BJ (cell line): ENCODE measurements around the gene MTMR1. TPM values are rescaled to one million over a fixed set of nuclear protein-coding genes. Genes with fewer than 3 reads are reported as not detected.
A peak's percentile ranks its signal among the peaks of the same experiment; 100 is the strongest.

Experiments used
- CTCF ChIA-PET: fragments of 350-600 bp; formaldehyde crosslinking; extraction: SDS; loops from one replicate; lab custom pipeline; 2021; ENCODE audit warnings: antibody characterized with exemption, inconsistent platforms; lab: Yijun Ruan, JAX
- POLR2A ChIA-PET: fragments of 300-600 bp; sonication (Branson Sonifier 250); formaldehyde crosslinking; extraction: SDS; loops from one replicate; lab custom pipeline; 2021; ENCODE audit warnings: antibody characterized with exemption; lab: Charles Lee
- DNase-seq: peaks from one replicate; pipeline ENCODE4 v3.0.0-alpha.2; 2011; ENCODE audit warnings: low read depth
- H3K27me3 ChIP-seq: 2 replicates; pipeline ENCODE4 v1.6.0; 2011; ENCODE audit warnings: low read length; ENCODE audit not compliant: control insufficient read depth, insufficient read depth
- H3K36me3 ChIP-seq: 2 replicates; pipeline ENCODE4 v1.5.1; 2011; ENCODE audit warnings: low read length; ENCODE audit not compliant: control insufficient read depth, insufficient read depth
- H3K4me3 ChIP-seq: 2 replicates; pipeline ENCODE4 v1.5.1; 2011; ENCODE audit warnings: low read depth, mild to moderate bottlenecking, control low read depth, low read length
- polyA plus RNA-seq: library from polyadenylated mRNA; depleted of rRNA; stranded (reverse); fragments of >200 nt; gene quantifications from 2 replicates; pipeline ENCODE4 v1.2.3, GENCODE V29; 2011
- TF ChIP-seq, protein P1 (sequence below): IDR thresholded peaks from 2 replicates; pipeline ENCODE4 v1.5.1; 2011; ENCODE audit warnings: low read depth, mild to moderate bottlenecking, control low read depth, inconsistent platforms, low read length, moderate library complexity; ENCODE audit not compliant: insufficient read depth

The MTMR1 gene
- polyA plus RNA-seq, 1 experiment = 14.2 TPM

DNA sequence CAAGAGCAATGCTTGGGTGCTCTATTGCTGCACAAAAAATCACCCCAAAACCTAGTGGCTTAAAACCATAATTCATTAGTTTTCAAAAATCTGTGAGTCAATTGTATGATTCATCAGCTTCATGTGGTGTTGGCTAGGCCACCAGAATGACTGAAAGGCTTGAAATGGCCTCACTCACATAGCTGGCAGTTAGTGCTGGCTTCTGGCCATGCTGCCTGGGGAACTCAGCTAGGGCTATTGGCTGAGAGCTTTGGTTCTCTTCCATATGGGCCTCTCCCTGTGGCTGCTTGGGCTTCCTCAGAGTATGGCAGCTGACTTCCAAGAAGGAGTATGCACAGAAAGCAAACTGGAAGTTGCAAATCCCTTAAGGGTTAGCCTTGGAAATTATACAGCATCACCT is 3.1 kb upstream of the MTMR1 start:
- ChIA-PET CTCF (interaction anchor here (1.5 kb wide), 1 partner anchor 28 kb away, joined by 3 read pairs; no protein-coding TSS in a partner anchor), POLR2A (interaction anchor here (0.6 kb wide), 1 partner anchor 490 kb away, joined by 3 read pairs; no protein-coding TSS in a partner anchor)
- Histone ChIP-seq H3K27me3 (no peaks in the 10 kb centered on the region), H3K36me3 (no peaks in the 10 kb centered on the region), H3K4me3 (no peak overlapping the region)
- TF ChIP-seq, protein P1, sequence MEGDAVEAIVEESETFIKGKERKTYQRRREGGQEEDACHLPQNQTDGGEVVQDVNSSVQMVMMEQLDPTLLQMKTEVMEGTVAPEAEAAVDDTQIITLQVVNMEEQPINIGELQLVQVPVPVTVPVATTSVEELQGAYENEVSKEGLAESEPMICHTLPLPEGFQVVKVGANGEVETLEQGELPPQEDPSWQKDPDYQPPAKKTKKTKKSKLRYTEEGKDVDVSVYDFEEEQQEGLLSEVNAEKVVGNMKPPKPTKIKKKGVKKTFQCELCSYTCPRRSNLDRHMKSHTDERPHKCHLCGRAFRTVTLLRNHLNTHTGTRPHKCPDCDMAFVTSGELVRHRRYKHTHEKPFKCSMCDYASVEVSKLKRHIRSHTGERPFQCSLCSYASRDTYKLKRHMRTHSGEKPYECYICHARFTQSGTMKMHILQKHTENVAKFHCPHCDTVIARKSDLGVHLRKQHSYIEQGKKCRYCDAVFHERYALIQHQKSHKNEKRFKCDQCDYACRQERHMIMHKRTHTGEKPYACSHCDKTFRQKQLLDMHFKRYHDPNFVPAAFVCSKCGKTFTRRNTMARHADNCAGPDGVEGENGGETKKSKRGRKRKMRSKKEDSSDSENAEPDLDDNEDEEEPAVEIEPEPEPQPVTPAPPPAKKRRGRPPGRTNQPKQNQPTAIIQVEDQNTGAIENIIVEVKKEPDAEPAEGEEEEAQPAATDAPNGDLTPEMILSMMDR = no peak
- peak; percentile 54 for DNase-seq

DNA sequence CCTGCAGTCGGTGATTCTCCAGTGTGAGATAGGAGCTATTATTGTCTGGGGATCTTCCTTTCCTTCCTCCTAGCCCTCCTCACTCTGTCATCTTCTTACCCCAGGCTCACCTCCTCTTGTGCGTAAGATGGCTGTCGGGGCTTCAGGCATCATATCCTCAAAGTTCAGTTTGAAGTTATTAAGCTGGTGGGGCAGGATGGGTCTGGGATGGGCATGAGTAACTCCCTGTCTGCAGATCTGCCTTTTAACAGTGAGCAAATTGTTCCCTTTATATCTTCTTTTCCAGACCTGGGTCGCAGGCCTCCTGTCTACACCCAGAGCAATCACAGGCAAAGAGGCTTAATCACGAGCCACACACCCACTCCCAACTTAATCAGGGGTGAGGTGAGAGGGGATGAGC is 900 bp upstream of the MTMR1 start:
- Histone ChIP-seq H3K27me3 (no peaks in the 10 kb centered on the region), H3K36me3 (no peaks in the 10 kb centered on the region), H3K4me3 (no peak overlapping the region)
- POLR2A ChIA-PET = interaction anchor here (0.6 kb wide), 1 partner anchor 753 kb away, joined by 3 read pairs; no protein-coding TSS in a partner anchor
- CTCF ChIA-PET = interaction anchor here (0.6 kb wide), 1 partner anchor 746 kb away, joined by 3 read pairs; no protein-coding TSS in a partner anchor
- TF ChIP-seq, protein P1 = no peak
- no peak for DNase-seq

DNA sequence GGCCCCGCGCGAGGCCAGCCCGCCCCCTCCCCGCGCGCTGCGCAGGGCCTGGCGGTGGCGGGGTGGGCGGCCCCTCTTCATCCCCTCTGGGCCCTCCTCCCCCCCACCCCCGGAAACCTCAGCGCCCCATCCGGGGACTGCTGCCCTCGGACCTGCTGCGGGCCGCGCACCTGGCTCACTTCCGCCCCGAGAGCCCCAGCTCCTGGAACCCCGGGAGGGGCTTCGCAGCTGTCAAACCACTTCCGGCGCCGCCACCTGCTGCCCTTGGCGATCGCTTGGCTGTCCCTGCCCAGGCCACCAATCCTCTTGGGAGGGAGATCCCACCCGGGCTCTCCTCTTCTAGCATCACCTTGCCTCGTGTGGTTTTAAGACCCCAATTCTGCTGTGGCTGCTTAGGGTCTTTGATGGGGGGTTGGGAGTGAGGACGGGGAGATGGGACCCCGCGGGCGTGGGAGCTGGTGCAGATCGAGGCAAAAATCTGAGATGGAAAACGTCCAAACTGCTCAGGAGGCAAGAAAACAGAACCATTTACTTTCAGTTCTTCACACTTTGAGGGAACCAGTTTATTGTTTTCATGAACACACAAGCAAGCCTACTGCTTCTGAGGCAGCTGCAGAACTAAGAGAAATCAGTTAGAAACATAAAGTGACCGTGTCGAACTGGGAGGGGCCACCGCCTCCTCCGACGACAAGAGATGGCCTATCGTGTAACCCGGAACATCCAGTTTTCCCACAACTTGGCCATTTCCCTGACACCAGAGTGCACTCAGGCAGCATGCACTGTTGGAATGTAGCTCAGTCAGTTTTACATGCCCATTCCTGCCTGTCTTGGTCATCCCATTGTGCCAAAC is 754 bp downstream of the MTMR1 start:
- peak; percentile 61 for DNase-seq
- H3K27me3 ChIP-seq = no peaks in the 10 kb centered on the region
- TF ChIP-seq, protein P1 = no peak
- no peaks in the 10 kb centered on the region for H3K36me3 ChIP-seq
- POLR2A ChIA-PET = interaction anchor here (0.6 kb wide), 1 partner anchor 240 kb away, joined by 4 read pairs; no protein-coding TSS in a partner anchor
- CTCF ChIA-PET = interaction anchor here (1.0 to 1.2 kb wide), 2 partner anchors 10 to 24 kb away, joined by 3 read pairs; no protein-coding TSS in a partner anchor
- peak overlapping the region; percentile 51 for H3K4me3 ChIP-seq

DNA sequence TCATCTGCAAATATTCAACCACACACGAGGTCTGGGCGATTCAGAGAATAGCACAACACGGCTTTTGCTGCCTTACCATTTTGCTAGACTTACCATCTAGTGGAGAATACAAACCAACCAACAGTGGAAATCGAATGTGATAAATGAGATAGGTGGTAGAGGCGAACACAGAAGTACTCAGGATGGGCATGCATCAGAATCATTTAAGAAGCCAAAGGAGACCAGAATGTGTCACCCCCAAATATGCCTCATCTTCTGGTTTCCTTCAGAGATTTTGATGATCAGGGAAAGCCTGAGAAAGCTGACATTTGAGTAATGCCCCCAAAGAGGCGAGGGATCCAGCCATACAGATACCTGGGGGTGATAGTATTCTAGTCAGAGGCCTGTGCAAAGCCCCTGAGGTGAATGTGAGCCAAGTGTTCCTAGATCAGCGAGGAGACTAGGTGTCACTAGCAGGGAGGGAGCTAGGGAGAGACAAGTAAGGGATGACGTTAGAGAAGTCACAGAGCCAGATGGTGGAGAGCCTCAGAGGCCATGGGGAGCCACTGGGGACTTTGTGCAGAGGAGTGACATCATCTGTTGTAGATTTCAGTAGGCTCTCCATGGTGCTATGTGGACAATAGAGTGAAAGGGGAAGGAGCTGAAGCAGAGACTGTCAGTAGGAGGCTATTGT is 1.7 kb downstream of the MTMR1 start:
- ChIA-PET CTCF (interaction anchor here (0.5 to 1.2 kb wide), 3 partner anchors 11 to 711 kb away, joined by 3 read pairs; no protein-coding TSS in a partner anchor), POLR2A (interaction anchor here (0.6 kb wide), 1 partner anchor 307 kb away, joined by 3 read pairs; no protein-coding TSS in a partner anchor)
- DNase-seq = no peak
- Histone ChIP-seq H3K4me3 (no peak overlapping the region), H3K36me3 (no peaks in the 10 kb centered on the region), H3K27me3 (no peaks in the 10 kb centered on the region)
- TF ChIP-seq, protein P1 = no peak
